OCI-LY1 (cell line): ENCODE measurements around the gene SPIC.

Source experiments
- CTCF ChIP-seq: fragments of 200-600 bp; sonication (generic), shearing (Covaris generic); IDR thresholded peaks from 2 replicates; pipeline ENCODE4 v1.5.1; 2017; ENCODE audit warnings: mild to moderate bottlenecking, antibody characterized with exemption, low read length, moderate library complexity, mixed read lengths
- EZH2 ChIP-seq: fragments of 200-600 bp; sonication (generic), shearing (Covaris generic); IDR thresholded peaks from 2 replicates; pipeline ENCODE4 v1.8.0; 2017; ENCODE audit warnings: borderline replicate concordance, mixed run types, mild to moderate bottlenecking, antibody characterized with exemption, low read length, moderate library complexity, mixed read lengths

- no peak for TF ChIP-seq CTCF
- TF ChIP-seq EZH2, result no peak
Observed at GRCh38 chr12:101468948-101469347, 6.2 kb upstream of the SPIC start.
